ENCODE results near the gene SPI1.
"Not testable (repeated sequence)": the region's sequence is repeated elsewhere in the genome, so short reads cannot be mapped to it uniquely, and the experiment has no call there.

SPI1 gene

GRCh38 chr11:47340010-47340409 lies 38.3 kb downstream of the SPI1 start:
- no peak for DNase-seq (ENCODE audit: low read depth)

DNA sequence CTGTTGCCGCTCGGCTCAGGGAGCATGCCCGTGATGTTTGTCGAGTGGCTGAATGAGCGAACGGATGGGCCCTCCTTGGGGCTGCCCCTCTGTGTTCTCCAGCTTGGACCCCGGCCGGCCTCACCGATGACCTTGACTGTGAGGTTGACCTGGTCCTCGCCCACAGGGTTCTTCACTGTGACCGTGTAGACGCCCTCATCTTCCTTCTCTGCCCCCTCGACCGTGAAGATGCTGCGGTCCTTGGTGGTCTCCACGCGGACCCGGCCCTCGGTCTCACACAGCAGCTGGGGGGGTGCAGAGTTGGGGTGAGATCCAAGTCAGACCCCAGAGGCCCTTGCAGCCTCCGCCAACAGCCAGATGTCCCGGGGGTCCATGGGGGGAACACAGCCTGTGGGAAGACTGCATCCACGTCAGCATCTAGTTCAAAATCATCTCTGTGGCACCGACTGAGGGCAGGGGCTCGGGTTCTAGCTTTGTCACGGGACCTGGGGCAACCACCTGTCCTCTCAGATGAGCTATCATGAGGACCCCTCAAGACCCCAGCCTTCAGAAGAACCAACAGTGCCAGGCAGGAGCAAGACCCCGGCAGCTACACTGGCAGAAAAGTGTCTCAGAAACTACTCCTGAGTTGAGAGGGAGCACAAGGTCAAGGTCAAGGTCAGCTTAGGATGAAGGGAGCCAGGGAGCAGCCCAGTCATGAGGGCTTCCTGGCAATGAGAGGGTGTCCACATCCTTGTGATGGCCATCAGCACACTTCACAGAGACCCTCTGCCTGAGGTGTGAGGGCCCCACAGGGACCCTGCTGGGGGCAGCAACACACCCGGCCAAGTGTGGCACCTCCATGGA lies 39.7 kb downstream of the SPI1 start:
- no peak for DNase-seq (ENCODE audit: low read depth)

GRCh38 chr11:47337229-47337924 lies 41.0 kb downstream of the SPI1 start:
- DNase-seq (ENCODE audit: low read depth), result no peak

DNA sequence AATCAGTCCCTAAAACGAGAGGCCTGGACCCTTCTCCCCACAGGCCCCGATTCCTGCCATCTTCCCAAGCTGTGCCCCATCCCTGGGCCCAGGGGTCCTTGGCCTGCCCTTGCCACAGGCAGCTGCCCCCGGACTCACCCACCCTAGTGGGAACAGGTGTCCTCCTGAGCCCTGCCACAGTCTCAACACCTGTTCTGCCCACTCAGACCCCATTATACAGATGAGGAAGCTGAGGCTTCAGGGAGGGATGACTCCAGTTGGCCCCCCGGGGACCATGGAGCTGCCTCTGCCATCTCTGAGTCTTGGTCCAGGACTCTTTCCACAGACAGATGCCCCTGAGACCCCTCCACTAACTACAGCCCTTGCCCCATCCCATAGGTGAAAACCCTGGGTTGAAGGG lies 41.8 kb downstream of the SPI1 start:
- no peak for DNase-seq (ENCODE audit: low read depth)

DNA sequence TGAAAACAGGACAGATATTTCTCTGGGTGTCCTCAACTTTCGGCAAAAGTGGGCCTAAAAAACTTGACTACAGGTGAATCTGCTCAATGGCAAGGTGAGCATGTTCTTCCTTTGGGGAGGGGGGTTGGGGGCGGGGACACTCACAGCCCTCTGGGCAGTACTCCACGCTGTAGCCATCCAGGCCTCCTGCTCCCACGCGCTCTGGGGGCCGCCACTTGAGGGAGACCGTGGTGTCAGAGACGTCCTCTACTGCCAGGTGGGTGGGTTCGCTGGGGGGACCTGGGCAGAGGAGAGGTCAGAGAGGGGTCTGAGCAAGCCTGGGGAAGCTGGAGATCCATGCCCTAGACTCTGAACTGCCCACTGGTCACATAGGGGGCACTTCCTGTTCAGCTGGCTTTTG lies 42.6 kb downstream of the SPI1 start:
- no peak for DNase-seq (ENCODE audit: low read depth)

DNA sequence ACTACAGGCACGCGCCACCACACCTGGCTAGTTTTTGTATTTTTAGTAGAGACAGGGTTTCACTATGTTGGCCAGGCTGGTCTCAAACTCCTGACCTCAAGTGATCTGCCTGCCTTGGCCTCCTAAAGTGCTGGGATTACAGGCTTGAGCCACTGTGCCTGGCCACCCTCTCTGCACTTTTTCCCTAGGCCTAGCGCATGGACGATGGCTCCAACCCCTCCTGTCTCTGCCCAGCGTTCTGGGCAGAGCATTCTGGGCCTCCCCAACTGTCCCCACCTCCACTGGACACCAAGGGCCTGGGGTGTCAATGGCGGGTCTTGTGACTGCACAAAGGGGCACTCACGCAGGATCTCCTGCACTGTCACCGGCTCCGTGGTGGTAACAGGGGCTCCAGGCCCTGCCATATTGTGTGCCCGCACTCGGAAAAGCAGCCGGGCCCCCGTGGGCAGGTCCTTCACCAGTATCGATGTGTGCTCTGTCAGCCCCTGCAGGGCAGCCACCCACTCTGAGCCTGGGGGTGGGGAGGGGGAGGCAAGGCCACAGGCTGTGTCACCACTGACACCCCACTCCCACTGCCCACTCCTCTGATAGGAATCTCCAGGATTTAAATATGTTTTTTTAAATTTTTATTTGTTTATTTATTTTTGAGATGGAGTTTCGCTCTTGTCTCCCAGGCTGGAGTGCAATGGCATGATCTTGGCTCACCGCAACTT lies 43.5 kb downstream of the SPI1 start:
- not testable (repeated sequence) for DNase-seq (ENCODE audit: low read depth)

GRCh38 chr11:47333886-47334443 lies 44.4 kb downstream of the SPI1 start:
- no peak for DNase-seq (ENCODE audit: low read depth)

DNA sequence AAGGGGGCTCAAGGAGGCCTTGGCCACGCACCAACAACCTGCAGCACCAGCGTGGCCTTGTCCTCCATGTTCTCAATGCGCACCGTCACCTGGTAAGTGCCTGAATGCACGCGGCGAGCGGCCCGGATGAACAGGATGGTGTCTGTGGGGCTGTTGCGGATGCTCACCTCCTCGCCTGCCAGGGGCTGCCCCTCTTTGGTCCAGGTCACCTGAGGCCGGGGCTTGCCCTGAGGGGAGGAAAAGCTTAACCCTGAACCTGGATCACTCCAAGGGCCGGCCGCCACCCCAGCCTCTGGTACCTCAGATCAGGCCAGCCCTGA lies 44.9 kb downstream of the SPI1 start:
- DNase-seq (ENCODE audit: low read depth), result no peak

- DNase-seq (ENCODE audit: low read depth), result no peak
Observed at GRCh38 chr11:47332791-47333525, 45.4 kb downstream of the SPI1 start.

GRCh38 chr11:47332303-47332711 lies 46.0 kb downstream of the SPI1 start:
- DNase-seq (ENCODE audit: low read depth), result no peak

DNA sequence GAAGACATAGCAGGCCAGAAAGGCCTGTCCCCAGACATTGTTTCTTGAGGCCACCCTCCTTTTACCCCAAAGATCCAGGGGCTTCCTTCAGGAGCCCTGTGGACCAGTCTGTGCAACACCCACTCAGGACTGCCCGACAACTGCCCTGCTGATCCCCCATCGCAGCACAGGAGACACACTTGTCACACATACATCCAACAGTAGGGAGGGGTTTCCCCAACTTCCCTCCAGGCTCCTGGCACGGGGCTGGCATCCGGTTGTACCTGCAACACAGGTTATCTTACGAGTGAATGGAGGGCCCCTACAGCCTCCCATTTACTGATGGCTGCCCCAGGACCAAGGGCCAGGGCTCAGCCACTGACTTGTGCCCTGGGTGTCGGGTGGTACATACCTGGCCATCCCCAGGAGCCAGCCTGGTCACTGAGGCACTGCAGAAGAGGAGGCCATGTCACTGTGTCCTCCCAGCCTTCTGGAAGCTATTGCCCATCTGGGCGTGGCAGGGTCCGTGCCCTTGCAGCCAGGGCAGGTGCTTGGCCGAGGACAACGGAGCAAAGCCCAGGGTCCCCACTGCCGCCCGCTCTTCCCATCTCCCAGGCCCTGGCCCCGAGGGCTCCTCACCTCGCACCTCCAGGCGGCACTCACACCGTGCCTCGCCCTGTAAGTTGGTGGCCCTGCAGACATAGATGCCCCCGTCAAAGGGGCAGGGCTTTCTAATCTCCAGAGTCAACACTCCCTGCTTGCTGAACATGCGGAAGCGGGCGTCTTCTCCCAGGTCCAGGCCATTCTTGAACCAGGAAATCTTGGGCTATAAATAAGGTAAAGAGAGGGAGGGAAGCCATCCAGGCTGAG lies 46.7 kb downstream of the SPI1 start:
- no peak for DNase-seq (ENCODE audit: low read depth)

GRCh38 chr11:47329987-47330931 lies 48.1 kb downstream of the SPI1 start:
- no peak for DNase-seq (ENCODE audit: low read depth)

- DNase-seq (ENCODE audit: low read depth), result no peak
Observed at GRCh38 chr11:47329431-47329986, 48.8 kb downstream of the SPI1 start.

DNA sequence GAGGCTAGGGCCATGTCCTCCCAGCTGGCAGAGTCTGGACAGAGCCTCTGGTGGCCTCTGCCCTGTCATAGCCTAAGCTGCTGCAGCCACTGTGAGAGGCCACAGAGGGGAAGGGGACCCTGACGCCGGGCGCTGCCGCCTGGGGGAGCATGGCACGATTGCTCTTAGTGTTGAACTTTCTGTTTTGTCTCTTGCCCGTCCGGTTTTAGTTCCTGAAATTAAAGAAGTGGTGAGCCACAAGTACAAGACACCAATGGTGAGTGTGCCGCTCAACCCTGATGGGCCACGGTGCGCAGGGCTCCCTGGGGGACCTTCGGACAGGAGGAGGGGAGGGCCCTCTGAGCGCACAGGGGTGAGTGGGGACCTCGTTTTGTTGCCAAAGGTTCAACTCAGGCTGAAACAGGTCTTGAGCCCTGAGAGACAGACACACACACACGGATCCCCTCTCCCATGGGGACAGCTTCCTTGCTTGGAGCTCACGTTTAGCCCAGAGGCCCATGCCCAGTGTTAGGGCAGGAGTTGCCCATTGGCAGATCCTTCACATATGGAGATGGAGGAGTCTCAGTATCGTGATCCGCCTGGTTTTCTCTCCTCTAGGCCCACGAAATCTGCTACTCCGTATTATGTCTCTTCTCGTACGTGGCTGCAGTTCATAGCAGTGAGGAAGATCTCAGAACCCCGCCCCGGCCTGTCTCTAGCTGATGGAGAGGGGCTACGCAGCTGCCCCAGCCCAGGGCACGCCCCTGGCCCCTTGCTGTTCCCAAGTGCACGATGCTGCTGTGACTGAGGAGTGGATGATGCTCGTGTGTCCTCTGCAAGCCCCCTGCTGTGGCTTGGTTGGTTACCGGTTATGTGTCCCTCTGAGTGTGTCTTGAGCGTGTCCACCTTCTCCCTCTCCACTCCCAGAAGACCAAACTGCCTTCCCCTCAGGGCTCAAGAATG lies 49.6 kb downstream of the SPI1 start:
- DNase-seq (ENCODE audit: low read depth), result no peak

- DNase-seq (ENCODE audit: low read depth), result no peak
Observed at GRCh38 chr11:47327949-47328348, 50.4 kb downstream of the SPI1 start.

DNA sequence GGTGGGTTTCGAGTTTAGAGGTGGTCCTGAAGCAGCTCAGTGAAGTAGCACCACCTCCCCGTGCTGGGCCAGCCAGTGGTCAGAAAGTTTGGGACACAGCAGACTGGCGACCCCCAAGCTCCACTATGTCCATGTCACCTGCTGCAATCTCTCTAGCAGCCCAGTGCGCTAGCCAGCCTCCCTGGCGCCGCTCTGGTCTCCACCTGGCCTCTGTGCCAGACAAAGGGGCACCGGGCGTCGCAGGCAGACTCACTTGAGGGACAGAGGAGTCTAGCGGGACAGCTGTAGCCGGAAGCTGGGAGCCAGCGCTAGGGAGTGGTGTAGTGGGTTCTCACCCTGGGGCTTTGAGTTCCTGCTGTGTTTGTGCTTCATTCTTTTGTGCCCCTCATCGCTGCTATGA lies 51.3 kb downstream of the SPI1 start:
- DNase-seq (ENCODE audit: low read depth), result no peak

DNA sequence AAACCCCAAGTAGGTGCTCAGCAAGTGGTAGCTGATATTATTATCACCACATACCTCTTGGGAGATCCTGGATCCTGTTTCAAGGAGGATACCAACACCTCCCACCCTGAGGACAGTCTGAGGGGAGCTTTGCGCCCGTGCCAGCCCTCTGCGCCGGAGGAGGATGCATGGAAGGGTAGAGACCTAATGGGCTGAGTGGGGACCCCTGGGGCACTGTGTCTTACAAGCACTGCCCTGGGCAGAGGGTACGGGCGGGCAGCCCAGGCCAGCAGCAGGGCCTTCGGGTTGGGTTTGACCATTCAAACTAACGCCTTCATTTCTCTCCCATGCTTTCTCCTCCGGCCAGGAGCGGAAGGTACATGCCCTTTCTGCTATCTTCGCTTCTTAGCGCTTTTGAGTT lies 52.1 kb downstream of the SPI1 start:
- DNase-seq (ENCODE audit: low read depth), result no peak

DNA sequence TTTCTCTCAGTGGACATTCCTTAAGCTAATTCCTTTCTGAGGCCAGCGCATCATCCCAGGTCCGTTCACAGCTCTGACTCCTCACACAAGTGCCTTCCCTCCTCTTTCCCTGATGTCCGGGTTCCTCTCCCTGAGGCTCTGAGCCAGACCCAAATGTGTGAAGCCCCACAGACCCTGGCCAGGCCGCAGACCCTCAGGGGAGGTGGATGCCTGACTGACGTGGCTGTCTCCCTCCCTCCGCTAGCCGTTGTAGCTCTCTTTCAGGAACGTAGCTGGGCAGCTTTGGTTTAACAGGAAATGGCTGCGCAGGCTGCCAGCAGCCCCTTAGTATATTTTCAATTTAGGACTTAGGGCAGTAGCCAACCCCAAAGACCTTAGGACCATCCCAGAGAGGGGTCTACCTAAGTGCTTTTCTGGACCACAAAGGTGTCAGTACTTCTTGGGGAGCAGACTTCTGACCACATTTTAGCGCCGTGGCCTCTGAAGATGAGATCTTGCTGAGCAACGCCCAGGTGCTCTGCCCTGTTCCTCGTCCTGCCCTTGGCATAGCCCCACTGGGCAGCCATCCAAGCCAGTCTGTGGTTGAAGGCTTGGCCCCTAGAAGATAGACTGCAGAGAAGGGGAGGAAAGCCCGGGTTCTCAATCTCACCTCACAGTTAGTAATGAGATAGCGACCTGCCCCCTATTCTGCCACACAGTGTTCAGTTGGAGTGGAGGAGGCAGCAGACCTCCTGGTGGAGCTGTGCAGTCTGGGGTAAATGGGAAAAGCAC lies 52.9 kb downstream of the SPI1 start:
- no peak for DNase-seq (ENCODE audit: low read depth)
